OCI-M2 (cell line): Measurements from ENCODE around the gene GSG1.

Source experiments
- DNase-seq: peaks from one replicate; lab custom pipeline; 2025; ENCODE audit not compliant: unreplicated experiment; lab: John Stamatoyannopoulos, UW

Gene GSG1

DNA sequence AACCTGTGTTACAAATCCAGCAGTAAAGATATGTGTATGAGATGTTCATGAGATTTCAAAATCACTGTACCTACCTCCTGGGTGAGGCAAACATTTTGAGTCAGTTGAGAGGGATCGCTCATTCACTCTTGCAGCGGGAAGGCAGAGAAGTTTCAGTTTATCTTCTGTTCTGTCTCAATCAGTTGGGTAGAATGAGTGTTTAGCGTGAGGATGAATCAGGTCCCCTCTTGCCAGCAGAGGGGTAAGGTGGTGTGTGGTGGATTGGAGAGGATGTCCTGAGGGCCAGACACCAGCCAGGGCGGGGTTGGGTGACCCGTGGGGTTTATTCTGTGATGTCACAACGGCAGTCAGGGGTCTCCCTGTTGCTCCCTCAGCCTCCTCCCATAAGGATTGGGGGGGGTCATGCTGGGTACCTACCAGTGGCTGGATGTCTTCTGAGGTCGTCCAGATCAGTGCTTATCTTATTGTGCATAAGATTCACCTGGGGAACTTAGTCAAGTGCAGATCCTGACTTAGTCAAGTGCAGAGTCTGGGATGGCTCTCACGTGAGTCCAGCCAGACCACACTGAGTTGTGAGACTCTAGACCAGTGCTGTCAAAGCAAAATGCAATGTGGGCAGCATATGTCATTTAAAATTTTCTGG is at the start of gene GSG1:
GSG1 (minus strand) TSS at position 277 of the 643 bp plus-strand sequence; CDS start at position 122, 155 bp downstream.
- no peak for DNase-seq

DNA sequence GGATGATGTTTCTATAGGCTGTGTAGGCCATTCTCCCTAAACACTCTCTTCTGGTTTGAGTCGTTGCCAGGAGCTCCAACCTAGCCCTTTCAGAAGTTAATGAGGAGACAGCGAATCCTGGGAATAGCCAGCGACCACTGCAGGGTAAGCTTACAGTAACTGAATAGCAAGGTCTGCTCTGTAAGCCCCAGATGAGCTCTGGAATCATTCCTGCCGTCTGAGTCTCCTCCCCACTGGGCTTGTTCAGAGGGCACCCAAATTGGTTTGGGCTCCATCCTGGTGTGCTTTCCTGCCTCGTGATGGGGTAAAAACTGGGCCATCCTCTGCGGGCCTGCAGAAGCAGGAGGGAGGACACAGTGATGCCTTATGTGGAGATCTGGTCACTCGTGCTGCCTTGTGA is 49.7 kb upstream of the GSG1 start:
- DNase-seq: no peak

DNA sequence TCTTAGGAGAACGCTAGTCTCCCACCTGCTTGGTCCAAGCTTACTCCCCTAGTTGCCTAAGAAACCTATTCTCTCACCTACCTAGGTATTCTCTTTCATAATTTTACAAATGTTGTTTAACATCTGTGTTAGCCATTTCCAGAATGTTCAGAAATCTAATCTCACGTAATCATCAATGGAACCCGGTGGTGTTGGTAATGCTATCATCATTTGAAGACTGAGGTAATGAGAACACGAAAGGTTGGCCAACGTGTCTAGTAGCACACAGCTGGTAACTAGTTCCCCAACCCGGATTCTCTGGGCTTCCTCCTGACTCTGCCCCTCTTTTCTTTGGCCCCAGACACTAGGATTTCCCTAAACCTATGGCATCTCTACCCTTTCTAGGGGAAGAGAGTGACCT is 49.3 kb upstream of the GSG1 start:
- DNase-seq: no peak

DNA sequence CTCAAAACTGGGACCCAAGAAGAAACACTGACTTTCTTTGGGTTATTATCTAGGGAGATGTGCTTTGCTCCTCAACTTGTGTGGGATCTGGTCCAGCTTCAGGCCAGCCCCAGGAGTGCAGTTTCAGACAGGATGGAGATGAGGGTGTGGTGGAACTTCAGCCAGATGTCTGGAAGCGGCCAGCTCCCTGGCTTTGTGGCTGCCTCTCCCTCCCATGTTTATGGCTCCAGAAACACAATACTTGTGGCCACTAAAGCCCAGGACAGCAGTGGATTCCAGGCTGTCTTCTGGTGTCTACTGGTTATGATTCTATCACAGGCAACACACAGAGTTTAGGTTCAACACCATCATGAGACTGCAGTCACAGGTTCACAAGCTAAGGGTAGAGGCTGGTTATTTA is 48.8 kb upstream of the GSG1 start:
- no peak for DNase-seq

DNA sequence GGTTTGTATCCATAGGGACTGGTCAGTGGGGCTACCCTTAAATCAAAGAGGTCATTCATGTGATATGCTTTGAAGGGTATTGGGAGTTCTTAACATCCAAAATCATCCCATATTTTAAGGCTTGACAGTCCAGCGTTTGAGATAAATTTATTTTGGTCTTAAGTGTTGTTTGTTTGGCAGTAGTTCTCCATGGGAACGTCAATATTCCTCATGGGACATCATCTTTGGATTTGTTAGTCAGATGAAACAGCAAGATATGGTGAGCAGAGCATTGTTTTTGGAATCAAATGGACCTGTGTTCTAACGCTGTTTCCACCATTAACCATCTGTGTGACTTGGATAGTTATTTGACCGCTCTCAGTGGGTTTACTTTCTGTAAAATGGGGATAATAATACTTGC is 45.9 kb upstream of the GSG1 start:
- no peak for DNase-seq

DNA sequence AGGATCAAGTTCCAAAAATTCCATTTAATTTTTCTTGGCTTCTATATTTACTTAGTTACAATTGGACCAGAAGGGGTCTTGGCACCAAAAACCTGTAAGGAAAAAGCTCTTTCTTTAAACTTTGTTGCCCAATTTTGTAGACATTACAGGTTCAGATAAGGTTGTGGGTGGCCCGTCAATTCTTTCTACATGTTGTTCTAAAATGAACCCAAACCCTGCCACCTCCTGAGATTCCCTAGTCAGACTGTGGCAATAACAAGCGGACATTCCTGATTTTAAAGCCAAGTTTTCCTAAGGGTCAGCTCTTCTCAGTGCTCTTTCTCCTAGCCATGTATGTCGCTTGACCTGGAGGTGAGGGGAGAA is 45.0 kb upstream of the GSG1 start:
- DNase-seq: no peak

DNA sequence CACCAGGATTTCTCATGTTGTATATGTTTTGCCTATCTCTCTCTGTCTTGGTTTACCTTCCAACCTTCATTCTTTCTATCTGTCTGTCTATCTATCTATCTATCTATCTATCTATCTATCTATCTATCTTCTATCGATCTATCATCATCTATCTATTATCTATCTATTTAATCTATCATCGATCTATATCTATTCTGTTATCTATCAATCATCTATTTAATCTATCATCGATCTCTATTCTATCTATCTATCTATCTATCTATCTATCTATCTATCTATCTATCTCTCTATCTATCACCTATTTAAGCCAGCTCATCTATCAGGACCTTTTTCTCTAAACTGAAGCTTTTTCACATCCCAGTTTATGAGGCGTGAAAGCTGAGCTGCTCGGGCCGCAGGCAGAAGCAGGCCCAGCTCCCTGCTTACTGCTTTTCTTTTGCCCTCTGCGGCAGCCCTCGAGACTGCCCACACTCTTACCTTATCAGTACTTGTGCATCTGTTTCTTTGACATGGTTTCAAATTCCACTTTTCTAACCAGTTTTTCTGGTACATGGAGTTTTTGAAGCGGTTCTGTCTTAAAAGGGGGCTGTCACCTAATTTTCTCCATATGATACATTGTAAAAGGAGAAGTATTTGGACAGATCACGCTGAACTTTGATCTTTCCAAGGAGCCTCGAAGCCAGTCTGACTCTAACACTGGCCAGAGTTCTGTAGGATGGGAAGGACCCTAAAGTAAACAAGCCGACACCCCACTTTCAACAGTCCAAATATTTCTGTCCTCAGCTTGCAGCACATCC is 44.4 kb upstream of the GSG1 start:
- DNase-seq: no peak

DNA sequence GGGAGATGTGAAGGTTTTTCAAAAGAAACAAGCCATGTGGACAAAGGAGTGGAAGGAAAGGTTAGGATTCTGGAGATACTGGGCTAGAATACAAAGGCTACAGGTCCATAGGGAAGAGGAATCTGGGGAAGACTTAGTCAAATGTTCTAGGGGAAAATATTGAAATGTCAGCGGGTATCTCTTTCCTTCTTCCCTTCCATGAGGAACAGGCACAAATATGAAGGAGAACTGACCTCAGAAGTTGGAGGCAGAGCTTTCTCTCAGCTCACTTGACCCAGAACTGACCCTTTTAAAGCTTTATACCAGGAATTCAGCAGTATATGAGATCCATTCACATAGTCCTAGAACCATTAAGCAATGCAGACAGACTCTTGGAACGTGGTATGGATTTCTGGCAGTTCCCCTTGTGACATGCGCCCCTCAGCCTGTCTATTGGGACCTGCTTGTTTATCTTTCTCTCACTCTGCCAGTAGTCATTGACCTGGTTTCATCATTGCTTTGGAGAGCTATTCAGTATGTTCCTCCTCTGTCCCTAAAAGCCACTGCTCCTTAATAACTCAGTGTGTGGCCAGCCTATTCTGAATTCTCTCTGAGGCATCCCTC is 43.0 kb upstream of the GSG1 start:
- no peak for DNase-seq

DNA sequence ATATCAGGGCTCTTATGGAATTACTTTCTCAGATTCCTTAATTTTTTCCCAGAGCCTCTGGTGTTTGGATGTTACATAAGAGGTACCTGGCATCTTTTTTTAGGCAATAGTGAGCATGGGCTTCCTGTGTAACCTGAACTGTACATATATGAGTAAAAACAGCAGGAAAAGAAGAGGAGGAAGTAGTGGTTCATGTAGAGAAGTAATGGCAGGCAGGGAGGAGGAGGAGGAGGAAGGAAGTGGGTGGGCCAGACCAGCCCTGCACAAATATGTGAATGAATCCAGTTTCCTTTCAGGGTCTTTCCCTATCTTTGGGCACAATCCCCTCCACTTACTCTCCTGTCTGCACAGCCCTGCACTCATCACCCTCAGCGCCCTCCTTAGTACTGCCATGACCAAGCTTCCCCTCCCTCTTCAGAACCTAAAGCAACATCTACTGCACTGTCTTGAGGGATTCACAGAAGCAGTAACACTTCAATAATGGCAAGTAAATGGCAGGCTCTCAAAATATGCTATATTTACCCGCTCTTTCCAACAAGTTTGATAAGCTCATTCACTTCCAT is 40.9 kb upstream of the GSG1 start:
- DNase-seq: no peak

DNA sequence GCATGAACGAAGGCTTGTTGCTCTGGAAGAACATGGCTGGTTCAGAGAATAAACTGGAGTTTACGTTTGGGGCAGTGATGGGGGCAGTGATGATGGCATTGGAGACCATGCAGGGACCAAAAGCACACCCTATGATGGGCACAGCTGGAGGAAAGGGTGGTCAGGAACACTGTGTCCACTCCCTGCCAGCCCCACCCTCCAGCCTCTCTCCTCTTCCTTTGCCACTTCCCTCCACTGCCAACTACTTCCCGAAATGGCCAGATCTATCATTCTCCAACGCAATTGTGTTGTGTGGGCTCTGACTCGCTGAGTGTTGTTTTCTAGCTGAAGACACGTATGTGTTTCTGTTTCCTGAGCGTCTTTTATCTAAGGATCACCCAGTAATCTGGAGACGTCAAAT is 39.3 kb upstream of the GSG1 start:
- no peak for DNase-seq

DNA sequence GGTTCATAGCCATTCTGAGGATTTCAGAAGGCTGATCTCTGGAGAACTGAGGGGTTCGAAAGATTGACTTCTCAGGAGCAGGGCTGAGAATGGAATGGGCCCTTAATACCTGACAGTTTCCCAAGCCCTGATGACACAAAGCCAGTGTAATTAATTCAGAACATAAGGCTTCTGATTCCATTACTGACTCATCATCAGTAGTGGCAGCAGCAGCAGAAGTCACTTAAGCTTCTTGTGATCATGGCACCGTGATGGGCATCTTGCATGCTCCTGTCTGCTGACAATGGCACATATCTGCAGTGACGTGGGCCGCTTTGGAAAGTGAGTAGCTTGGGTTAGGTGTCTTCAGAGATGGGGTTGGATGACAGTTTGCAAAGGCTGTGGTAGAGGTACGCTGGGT is 38.2 kb upstream of the GSG1 start:
- no peak for DNase-seq

DNA sequence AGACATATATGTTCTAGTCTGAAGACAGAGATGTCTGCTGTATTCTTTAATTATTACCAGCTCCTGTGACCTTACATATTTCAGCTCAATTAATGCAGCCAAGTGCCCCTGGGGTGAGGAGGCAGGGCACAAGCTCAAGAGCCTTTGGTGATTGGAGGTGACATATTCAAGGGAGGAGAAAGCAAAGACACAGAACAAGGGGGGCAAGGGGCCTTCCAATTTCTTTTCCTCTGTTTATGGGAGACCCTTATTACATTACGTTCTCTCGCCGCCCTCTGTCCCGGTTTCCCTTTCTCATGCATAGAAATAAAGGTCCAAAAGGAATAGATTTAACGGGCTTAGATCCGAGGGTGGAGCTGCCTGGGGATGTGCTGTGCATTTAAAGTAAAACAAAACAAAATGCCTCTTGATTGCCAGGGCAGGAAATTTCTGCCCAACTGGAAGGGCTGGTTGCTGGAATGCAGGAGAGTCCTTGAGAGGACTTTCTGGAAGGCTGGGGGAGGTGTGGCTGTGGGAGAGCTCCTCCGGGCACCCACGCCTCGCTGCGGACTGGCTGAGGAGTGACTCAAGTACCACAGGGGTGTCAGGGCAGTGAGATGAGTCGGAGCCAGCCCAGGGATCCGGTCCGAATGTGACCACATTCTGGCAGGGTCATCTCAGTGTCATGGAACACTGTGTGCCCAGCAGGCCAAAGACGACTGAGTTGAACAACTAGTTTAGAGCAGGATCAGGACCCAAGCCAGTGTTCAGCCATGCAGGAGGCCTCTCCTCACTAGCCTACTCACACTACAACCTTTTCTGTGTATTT is 32.1 kb upstream of the GSG1 start:
- no peak for DNase-seq

DNA sequence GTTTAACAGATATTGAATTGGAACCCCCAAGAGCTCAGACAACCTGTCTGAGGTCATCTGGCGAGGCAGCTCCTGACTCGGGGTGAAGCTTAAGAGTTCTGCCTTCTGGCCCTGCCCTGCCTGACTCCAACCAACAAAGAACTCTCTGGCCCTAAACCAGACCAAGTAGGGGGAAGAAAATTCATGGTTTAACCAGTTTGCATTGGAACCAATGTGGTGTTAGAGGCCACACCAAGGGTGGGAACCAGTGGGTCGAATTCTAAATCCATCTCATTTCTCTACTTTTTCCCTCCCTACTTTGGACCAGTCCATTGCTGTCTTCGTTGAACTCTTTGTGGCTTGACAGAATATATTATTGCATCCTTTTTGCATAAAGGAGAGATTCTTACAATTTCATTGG is 30.4 kb upstream of the GSG1 start:
- DNase-seq: no peak

DNA sequence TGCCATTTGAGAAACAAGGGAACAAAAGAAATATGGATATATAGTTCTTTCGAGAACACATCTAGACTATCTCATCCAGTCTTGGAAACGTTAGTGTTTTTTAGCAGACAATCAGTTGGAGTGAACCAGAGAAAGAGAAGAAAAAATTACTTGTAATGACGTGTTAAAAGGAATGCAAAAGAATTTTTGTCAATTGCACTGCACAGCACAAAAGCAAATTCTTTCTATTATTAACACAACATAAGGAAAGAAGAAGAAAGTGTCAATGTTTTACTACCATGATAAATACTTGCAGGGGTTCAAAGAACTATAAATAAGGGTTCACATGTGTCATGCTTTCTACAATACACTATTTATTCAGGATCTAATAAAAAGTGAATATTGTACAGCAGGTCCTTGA is 27.5 kb upstream of the GSG1 start:
- no peak for DNase-seq

DNA sequence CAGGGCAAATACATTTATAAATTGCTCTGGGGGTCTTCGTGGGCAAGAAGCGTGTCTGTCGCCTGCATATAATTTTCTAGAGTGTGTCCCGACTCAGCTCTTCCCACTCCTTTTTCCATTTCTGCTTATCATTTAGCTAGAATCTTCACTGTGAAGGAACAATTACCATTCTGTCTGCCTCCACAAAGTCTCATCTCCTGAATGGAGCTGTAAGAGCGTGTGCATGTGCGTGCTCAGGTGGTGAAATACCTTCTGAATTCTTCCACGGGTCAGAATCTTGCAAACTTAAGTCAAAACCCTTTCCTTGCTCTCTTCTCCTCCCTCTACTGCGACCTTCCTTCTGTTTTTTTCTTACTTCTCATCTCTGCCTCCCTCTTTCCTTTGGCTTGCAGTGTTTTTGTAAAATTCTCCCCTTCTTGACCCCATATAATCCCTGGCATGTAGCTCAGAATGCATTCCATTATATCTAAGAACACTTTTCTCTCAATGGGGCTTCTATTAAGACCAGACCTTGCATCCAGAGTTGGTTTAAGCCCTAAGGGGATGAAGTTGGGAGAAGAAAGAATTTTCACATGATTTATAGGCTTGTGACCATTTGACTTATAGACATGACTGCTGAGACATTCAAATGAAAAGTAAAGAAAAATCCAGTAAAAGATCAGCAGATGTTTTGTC is 25.0 kb upstream of the GSG1 start:
- no peak for DNase-seq

DNA sequence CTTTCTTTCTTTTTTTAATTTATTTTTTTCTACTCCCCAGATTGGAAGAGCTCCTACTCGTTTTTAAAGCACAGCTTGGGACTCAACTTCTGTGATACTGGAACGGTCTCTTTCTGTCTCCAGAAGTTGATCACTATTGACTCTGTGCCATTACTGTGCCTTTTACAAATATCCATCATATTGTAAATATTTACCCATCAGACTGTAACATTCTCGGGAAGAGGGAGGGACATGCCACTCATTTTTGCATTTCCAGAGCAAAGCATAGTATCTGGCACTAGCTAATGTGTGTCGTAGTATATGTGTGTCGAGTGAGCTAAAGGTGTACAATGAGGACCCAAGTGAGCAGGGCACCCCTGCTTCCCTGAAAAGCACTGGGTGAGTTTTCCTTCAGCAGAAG is 24.0 kb upstream of the GSG1 start:
- DNase-seq: no peak

DNA sequence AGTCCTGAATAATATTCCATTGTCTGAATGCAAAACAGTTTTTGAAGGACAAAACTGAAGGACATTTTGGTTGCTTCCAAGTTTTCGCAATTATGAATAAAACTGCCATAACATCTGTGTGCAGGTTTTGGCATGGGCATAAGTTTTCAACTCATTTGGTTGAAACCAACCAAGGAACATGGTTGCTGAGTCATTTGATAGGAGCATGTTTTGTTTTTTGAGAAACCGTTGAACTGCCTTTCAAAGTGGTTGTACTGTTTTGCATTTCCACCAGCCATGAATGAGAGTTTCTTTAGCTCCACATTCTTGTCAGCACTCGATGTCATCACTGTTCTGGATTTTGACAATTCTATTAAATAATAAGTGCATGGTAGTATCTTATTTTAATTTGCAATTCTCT is 23.0 kb upstream of the GSG1 start:
- DNase-seq: no peak

DNA sequence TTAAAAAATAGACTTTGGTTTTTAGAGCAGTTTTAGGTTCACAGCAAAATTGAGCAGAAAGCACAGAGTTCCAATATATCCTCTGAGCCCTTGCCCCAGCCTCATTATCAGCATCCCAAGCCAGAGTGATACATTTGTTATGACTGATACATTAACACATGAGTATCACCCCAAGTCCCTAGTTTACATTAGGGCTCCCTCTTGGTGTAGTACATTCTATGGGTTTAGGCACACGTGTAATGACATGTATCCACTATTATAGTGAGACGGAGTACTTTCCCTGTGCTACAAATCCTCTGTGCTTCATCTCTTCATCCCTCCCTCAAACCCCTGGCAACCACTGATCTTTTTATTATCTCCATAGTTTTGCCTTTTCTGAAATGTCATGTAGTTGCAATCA is 22.5 kb upstream of the GSG1 start:
- no peak for DNase-seq

DNA sequence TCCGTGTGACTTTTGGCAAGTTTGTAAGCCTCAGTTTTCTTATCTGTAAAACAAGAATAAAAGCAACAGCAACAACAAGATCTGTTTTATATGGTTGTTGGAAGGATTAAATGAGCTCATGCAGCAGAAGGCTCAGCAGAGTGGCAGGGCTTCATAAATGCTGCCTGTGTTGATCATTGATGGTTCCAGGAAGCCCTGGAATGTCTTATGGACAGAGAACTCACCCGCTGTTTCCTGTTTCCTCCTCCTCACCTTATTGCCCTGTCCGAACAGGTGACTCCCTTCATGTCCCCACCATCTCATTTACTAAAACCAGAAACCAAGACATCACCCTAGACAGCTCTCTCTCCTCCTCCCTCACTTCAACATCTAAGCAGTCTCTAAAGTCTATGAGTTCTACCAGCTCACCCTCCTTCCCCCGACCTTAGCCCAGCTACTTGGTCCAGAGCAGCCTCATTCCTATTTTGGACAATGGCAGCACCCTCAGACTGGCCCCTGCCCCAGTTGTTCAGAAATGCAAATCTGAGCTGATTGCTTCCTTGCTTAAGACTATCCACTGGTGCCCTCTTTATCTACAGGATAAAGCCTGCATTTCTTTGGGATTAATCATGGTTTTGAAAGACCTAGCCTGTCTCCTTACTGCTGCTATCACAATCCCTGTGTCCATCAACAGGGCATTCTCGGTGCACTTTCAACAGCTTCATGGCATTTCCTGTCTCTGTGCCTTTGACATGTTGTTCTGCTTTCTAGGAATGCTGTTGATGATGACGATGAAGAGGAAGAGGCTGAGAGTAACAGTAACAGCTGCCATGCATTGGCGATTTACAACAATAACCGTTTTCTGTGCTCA is 21.4 kb upstream of the GSG1 start:
- no peak for DNase-seq

DNA sequence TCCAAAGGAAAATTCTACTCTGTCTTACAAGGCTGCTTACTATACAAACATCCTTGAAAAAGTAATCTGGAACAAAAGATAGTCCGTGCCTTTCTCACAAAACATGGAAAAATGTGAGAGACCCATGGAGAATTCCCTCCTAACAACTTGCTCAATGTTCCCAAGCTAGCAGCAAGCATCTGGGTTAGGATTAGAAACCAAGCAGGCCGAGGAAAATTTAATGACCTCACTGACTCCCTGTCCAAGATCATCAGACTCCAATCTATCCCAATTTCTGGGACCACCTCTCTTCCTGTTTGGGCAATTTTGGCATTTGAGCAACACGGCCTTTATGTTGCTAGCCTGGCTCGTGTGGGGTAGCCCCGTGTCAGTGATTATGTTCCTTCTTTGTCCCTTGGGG is 18.1 kb upstream of the GSG1 start:
- no peak for DNase-seq
